ENCODE measurements around the gene RPL35.
"Not testable (repeated sequence)": the region's sequence is repeated elsewhere in the genome, so short reads cannot be mapped to it uniquely, and the experiment has no call there.

Gene RPL35

DNA sequence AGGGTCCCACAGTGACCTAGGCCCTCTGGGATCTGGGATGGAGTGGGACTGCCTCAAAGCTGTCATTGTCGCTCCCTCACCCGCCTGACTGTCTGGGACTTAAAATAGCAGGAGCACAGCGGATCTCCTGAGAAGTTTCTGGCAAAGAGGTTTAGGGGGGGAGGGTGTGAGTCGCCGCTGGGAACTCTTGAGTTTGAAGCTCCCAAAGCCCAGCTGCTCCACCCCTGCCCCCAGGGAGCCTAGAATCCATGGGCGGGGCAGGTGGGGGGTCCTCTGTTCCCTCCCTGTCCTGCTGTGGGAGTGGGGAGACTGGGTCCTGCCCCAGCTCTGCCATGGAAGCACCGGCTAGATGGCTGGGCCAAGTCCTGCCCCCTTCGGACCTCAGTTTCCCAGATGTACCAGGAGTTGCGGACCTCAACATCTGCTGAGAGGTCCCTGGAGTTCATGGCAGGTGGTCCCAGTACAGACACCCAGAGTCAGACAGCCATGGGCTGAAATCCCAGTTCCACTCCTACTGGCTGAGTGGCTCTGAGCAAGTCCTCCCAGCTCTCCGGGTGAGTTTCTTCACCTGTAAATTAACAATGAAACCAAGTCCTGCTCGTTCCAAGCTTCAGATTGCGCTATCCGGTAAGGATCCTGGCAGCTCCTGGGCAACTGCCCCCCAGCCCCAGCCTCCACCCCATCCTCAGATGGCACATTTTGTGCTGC is 9.5 kb downstream of the RPL35 start:
- no peak for DNase-seq

- DNase-seq: no peak
Measured at GRCh38 chr9:124849801-124850200, 12.0 kb downstream of the RPL35 start.

GRCh38 chr9:124846969-124847368 is 14.8 kb downstream of the RPL35 start:
- DNase-seq: no peak

GRCh38 chr9:124846467-124846866 is 15.3 kb downstream of the RPL35 start:
- not testable (repeated sequence) for DNase-seq

DNA sequence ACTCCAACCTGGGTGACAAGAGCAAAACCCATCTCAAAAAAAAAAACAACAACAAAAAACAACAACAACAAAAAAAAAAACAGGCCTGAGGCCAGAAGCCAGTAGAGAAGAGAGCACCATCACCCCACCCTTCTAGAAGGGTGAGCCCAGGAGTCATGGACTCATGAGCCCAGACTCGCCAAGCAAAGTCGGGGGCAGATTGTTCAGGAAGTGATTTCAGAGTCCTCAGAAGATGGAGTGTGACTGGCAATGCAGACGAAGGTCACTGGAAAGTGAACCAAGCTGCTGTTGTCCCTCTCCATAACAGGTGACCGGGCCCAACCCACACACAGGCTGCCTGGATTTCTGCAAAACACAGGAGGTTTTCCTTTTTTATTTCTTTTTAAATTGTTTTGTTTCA is 17.5 kb downstream of the RPL35 start:
- no peak for DNase-seq

DNA sequence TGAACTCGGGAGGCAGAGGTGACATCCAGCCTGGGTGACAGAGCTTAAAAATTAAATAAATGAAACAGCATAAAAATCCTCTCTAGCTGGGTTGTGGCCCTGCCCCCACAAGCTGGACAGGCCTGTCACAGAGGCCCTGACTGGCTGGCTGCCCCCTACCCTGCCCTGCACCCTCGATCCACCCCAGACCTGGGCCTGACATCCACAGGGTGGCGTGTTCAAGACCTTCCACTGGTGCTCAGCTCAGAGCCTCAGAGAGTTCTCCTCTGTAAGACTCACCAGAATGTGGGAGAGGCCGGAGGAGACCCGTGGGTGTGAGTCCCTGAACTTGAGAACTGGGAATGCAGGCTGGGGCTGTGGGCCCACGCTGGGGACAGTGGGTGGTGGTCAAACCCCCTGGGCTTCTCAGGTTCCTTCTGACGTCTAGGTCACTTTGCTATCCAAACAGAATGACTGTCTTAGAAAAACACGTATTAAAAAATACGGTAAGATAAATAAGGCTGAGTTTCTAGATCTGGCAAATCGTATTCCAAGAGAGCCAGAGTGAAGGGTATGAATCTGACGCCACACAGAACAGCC is 18.2 kb downstream of the RPL35 start:
- DNase-seq: no peak

DNA sequence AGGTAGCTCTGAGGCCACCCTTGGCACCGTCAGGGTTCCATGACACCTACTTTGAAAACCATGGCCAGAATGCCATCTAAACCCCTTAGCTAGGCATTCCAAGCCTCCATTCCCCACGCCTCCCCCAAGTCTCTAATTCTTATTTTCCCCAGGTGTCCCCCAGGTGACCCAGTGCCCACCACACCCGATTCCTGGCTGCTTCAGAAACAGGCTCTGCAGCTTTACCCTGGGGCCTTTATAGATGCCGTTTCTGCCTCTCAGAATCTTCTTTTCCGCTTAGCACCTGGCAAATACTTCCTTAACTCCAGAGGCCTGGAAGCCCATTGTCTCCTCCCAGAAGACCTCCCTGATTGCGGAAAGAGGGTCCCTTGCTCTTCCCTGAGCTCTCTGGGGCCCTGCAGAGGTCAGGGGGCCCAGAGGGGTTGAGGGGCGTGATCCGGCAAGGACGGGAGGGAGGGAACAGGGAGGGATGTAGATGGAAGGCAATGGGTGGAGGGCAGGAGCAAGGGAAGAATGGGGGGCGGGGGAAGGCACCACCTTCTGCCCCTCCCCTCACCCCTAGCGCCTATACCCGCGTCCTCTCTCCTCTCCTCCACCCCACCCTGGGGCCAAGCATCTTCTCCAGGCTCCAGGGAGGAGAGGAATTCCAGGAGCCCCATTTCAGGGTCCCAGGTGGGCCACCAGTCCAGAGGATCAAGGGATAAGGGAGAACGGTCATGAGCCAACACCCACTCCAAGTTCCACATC is 20.5 kb downstream of the RPL35 start:
- DNase-seq: no peak

- no peak for DNase-seq
Measured at GRCh38 chr9:124840300-124840833, 21.4 kb downstream of the RPL35 start.

DNA sequence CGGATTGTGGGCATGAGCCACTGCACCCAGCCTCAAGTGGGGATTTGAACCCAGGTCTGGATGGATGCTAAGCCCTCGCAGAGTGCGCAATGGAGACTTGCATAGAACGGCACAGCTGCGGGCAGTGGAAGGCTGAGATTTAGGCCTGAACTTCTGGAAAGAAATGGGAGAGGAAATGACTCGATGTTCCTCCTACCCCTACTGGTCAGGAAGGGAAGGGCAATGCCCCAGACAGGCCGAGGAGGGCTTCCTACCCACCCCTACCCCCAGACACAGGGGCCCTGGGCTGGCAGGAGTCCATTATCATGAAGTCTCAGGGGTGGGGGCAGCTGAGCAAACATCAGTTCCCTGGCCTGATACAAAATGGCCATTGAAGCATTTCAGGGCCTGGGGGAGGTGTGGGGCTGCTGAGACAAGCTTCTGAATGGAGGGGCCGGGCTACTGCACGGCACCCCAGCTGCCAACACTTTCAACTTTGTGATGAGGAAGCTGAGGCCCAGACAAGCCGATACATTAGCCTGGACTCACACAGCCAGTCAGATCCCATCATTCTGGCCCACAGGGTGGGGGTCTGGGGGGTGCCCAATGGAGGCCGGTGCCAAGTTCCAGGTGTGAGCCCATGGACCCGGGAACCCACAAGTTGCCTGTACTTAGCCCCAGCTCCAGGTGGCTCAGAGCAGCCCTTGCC is 22.0 kb downstream of the RPL35 start:
- no peak for DNase-seq

DNA sequence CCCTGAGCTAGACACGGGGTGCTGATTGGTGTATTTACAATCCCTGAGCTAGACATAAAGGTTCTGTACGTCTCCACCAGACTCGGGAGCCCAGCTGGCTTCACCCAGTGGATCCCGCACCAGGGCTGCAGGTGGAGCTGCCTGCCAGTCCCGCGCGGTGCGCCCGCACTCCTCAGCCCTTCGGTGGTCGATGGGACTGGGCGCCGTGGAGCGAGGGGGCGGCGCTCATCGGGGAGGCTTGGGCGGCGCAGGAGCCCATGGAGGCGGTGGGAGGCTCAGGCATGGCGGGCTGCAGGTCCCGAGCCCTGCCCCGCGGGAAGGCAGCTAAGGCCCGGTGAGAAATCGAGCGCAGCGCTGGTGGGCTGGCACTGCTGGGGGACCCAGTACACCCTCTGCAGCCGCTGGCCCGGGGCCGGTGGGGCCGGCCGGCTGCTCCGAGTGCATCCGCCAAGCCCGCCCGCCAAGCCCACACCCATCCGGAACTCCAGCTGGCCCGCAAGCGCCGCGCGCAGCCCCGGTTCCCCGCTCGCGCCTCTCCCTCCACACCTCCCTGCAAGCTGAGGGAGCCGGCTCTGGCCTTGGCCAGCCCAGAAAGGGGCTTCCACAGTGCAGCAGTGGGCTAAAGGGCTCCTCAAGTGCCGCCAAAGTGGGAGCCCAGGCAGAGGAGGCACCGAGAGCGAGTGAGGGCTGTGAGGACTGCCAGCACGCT is 23.0 kb downstream of the RPL35 start:
- DNase-seq: not testable (repeated sequence)

DNA sequence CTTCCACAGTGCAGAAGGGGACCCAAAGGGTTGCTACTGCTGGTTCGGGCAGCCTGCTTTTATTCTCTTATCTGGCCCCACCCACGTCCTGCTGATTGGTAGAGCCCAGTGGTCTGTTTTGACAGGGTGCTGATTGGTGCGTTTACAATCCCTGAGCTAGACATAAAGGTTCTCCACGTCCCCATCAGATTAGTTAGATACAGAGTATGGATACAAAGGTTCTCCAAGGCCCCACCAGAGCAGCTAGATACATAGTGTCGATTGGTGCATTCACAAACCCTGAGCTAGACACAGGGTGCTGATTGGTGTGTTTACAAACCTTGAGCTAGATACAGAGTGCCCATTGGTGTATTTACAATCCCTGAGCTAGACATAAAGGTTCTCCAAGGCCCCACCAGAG is 23.6 kb downstream of the RPL35 start:
- DNase-seq: not testable (repeated sequence)

GRCh38 chr9:124835026-124835557 is 26.7 kb downstream of the RPL35 start:
- DNase-seq: no peak

DNA sequence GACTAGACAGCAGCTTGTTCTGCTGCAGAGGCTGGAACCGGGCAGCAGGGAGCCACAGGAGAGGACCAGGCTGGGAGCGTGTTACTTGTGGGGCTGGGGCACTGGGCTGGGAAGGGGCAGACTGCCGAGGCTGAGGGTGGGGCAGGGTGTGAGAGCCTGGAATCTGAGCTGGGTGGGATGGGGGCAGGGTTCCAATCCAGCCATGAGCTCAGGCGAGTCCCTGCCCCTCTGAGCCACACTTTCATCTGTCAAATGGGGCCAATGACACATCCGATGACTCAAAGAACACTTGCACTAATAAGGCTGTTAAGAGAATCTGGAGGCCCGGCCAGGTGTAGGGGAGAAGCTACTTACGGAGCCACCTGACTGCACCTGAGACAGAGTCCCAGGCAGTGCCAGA is 27.2 kb downstream of the RPL35 start:
- DNase-seq: no peak

DNA sequence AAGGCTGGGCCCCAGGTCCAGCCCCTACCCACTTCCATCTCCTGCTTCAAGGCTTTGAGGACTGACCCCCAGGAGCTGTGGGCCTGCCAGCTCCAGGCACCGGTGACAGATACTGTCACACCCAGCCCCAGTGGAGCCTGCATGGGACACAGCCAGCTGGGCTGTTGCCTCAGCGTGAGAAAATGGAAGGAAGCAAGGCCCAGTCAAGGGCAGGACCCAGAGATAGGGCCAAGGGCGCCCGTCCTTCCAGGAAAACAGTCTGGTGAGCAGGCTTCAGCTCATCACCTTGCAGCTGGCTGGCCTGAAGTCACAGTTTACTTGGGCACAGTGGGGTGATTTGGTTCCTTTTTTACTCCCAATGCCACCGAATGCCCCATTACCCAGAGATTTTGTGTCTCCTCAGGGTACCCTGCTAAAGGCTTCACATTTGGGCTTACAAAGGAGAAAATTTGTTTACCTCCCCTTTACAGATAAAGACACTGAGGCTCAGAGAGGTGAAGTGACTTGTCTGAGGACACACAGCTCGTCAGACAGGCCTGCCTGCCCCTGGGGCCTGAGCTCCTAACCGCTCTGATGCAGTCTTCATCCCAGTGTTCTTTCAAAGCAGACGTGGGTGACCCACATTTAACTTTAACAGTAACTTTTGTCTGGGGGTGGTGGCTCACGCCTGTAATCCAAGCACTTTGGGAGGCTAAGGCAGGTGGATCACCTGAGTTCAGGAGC is 30.0 kb downstream of the RPL35 start:
- no peak for DNase-seq

DNA sequence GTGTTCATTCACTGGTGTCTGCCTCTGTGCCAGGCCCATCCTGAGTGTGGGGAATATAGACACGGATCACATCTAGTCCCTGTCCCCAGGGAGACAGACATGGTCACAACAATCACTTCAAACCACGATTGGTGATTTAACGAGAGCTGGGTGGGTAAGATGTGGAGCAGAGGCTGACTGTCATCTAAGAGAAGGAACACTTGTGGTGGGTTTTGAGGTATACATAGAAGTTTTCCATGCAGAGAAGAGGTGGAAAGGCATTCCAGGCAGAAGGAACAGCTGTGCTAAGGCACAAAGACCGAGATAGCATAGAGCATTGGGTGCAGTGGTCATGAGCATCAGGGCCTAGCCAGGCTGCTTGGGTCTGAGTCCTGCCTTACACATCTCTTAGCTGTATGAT is 31.2 kb downstream of the RPL35 start:
- DNase-seq: no peak

- DNase-seq: no peak
Measured at GRCh38 chr9:124829334-124829669, 32.5 kb downstream of the RPL35 start.

GRCh38 chr9:124828489-124829333 is 33.0 kb downstream of the RPL35 start:
- DNase-seq: no peak

DNA sequence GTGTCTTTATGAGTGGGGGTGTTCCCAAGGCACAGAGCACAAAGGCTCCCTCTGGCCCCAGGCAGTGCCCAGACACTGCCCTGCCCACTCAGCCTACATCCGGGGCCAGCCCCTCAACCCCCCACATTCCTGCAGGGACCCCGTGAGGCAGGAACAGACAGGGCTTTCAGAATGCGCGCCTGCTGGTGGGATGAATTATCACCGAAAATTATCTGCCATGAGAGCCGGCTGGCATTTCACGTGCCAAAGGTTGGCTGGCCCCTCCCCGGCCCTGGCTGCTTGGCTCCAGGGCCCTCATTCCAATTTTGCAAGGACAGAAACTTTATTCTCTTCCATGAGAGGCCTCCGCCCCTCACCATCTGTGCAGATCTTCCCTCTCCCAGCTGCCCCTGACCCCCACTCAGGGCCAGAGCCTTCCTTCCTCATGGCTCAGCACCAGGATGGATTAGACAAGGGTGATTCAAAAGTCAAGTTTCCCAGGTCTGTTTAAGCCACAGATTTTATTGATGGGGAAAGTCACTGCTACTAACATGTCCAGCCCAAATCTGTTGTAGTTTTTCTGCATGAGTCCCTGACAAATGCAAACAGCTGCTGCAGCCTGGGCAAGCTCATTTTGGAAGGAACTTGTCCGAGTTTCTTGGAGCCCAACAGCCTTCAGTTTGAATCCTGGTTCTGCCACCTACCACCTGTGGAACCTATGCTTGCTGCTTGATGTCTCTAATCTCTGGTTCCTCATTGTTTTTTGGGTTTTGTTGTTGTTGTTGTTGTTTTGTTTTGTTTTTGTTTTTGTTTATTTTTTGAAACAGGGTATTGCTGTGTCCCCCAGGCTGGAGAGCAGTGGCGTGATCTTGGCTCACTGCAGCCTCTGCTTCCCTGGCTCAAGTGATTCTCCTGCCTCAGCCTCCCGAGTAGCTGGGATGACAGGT is 40.8 kb downstream of the RPL35 start:
- DNase-seq: no peak

DNA sequence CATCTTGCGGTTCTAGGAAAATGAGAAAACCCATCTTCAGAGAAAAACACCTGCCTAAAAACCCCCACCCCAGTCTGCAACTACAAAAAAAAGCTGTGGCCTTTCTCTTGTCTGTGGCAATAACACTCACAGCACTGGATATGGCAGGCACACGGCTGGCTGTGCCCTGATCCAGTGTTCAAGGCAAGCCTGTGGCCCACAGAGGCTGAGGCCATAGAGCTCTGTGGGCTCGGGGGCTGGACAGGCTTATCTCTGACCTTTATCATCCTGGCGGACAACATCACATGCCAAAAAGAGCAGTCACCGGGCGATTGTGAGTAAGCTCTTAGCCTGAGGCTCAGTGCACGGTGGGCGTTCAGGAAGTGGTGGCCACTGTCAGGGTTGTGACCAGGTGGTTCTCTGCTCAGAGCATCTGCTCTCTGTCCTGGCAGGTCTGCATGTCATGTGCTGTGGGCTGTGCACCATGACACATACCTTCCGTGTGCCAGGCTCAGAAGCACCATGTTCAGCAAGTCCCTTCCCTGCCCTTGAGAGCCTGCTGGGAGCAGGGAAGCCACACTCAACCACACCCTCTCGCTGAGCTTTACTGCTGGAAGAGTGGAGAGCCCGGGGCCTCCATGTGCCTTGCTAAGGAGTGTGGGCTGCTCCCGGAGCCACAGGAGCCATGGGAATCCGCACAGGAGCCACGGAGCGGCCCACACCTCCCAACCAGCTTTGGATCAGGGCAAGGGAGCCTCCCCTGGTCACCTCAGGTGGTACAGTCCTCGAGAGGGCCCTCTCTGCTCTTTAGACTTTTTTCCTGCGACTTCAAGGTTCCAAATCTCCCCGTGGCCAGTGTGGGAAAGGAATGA is 43.1 kb downstream of the RPL35 start:
- no peak for DNase-seq
